Measurements from ENCODE around the gene SMYD3.
"Not testable (repeated sequence)": the region's sequence is repeated elsewhere in the genome, so short reads cannot be mapped to it uniquely, and the experiment has no call there.

Gene SMYD3

DNA sequence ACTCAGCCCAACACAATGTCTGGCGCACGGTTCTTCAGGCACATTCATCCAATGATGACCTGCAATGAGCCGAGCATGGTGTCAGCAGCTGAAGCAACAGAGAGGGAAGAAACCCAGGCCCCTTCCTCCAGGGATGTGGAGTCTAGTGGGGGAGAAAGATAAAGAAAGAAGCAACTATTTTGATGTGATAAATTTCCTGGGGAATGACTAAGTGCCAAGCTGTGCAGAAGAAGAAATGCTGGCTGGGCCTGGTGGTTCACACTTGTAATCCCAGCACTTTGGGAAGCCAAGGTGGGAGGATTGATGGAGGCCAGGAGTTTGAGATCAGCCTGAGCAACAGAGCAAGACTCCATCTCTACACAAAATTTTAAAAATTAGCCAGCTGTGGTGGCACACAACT lies 790.5 kb downstream of the SMYD3 start:
- H3K4me3 ChIP-seq = no peak overlapping the region
- peak overlapping the region in 1 of 21 experiments; percentile 42 for H3K27ac ChIP-seq

DNA sequence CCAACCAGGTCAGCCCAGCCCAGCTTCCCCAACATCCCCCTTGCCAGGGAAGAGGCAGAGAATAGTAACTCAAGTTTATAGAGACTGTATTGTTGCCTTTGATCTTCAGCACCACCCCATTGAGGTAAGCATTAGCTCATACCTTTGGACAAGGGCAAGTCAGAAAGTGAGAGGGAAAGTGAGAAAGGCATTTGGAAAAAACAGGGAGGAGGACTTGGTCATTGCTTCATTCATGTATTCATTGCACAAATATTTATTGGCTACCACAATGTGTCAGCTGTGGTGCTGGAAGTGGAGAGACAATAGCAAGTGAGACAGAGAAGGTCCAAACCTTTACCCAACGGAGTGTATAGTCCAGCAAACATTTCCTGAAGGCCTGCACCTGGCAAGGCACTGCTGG lies 791.1 kb downstream of the SMYD3 start:
- Histone ChIP-seq H3K27ac (peak overlapping the region in 2 of 21 experiments; percentile 36 to 42), H3K4me3 (no peak overlapping the region)

DNA sequence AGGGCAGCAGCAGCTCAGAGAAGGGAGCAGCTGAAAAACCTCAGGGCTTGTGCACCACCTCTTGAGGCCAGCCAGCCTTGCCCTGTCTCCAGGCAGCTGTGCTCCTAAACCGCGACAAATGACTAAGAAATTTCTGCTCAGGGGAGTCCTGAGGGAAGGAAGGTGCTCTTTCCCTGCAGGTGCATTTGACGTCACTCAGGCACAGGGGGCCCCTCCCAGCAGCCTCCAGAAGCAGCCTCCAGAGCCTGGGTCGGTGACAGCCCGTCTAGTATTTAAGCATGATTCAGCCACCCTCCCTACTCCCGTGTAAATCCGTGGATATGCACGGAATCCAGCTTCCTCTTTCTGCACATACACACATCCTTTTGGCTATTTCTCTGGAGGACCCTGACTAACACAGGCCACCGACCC lies 791.8 kb downstream of the SMYD3 start:
- Histone ChIP-seq H3K27ac (peak overlapping the region in 1 of 21 experiments; percentile 6), H3K4me3 (no peak overlapping the region)

DNA sequence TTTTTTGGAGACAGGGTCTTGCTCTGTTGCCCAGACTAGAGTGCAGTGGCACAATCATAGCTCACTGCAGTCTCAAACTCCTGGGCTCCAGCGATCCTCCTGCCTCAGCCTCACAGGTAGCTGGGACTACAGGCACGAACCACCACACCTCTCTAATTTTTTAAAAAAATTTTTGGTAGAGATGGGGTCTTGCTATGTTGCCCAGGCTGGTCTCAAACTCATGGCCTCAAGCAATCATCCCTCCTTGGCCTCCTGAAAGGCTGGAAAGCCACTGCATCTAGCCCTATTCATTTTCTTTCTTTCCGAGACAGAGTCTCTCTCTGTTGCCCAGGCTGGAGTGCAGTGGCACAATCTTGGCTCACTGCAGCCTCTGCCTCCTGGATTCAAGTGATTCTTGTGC lies 793.1 kb downstream of the SMYD3 start:
- not testable (repeated sequence) for H3K4me3 ChIP-seq, H3K27ac ChIP-seq

DNA sequence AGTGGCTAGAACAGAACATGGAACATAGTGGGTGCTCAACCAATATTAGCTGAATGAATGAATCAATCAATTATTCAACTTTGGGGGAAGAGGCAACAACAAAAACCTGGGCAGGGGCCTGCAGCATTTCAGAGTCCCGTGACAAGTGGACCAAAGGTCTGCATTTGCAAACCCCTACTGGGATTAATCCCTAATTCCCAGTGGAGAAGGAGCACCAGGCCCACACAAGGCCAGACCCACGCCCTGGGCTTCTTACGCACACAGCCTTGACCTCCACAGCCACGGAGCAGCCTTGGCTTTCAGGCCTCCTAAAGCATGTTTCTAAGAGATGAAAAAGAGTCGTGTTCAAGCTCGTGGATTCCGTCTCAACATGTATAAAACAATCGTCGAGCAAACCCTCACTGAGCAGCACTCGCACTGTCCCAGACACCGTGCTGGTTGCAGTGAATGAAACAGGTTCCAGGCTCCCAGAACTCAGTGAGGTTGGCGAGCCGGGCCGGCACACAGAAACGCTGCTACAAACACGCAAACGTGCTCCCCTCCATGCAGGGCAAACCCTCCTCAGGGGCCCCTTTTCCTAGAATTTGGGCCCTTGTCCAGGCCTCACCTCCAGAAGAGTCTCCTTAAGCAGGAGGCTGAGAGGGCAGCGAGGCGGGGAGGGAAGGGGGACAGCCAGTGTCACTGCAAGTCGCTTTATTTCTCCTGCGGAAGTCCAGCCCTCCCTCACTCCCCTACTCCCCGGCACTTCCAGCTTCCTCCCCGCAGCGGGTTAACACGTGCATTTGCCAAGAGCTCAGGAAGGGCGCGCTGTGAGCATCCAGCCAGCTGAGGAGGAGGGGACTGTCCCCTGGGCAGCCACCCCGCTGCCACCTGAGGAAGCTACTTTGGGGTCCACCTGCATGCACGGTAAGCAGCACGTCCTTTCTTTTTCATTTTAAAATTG lies 795.8 kb downstream of the SMYD3 start:
- no peak overlapping the region for H3K4me3 ChIP-seq
- H3K27ac ChIP-seq = no peak overlapping the region

DNA sequence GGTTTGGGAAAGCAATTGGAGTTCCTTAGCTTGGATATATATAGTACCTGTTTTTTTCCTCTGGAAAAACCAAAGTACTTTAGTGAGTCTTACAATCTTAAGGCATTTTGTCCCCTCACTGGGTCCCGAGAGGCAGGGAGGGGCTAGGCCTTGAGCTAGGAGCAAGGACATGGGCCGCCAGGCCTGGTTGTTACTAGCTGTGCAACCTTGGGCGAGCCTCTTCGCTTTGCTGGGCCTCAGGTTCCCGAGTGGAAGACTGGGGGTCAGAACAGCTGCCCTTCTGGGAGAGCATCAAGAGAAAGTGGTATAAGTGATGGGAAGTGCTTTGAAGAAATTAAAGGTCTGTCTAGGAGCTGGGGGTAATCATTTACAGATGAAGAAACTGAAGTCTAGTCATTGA lies 799.1 kb downstream of the SMYD3 start:
- no peak overlapping the region for H3K4me3 ChIP-seq

DNA sequence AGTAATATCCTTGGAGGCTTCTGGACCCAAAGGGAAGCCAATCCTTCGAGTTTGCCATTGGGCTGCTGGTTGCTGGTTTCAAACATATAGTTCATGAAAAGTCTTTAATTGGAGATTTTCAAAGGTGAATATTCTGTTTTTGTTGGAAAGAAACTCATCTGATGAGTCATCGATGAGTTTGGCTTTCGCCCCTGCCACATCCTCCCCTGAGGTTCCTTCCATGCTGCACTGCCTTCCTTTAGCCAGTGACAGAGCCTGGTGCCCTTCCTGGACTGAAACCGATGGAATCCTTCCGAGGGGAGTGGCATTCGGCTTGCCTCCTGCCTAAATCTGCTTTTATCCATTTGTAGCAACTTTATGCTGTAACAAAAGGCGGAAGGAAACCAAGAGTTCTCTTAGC lies 802.3 kb downstream of the SMYD3 start:
- no peak overlapping the region for H3K4me3 ChIP-seq
- H3K27ac ChIP-seq = no peak overlapping the region

More for the DNA sequence above, 799.1 kb downstream of the SMYD3 start:
- H3K27ac ChIP-seq = no peak overlapping the region

DNA sequence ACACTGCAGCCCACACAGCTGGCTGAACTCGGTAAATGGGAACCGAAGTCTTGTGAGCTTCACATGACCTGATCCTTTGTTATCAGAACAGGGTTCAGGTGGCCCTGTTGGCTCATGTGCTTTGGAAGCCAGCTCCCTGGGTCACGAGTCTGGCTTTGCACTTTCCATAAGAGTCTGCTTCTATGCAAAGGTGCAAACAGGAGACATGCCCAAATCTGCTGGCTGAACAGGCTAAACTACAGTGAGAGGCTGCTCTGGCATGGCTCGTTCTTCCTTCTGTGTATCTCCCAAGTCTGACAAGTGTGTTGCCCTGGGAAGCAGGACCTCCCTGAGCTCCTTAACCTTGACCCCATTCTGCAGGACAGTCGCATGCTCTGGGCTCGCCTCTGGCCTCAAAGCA lies 802.7 kb downstream of the SMYD3 start:
- Histone ChIP-seq H3K27ac (no peak overlapping the region), H3K4me3 (no peak overlapping the region)

DNA sequence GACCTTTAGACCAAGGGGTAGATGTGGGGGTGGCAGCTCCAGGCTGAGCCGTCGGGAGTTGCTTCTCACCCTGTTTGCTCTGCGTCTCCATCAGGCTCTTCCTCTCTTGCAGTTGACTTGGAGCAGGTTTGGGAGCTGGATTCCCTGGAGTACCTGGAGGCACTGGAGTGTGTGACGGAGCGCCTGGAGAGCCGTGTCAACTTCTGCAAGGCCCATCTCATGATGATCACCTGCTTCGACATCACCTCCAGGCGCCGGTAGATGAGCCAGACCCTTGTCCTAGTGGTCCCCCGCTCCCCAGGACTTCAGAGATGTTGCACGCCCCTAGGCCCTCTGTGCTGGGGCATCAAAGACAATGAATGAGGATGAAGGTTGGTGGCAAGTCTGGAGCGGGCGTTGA lies 804.7 kb downstream of the SMYD3 start:
- H3K4me3 ChIP-seq = no peak overlapping the region
- H3K27ac ChIP-seq = no peak overlapping the region

DNA sequence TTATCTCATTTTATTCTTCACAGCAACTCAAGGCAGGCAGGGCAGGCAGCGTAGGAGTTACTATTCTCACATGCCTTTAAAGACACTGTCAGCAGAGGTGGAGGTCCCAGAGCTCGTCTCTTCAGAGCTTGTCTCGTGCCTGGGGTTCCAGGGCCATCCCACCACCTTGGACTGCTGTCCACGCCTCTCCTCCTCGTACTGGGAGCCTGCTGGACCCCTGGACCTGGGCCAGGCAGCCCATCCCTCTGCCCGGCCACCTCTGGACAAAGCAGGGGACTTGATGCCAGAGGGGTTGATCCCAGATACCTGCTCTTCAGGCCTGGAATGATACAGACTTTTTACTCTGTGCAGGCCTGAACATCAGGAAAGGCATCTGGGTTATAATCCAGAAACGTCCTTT lies 805.4 kb downstream of the SMYD3 start:
- Histone ChIP-seq H3K27ac (no peak overlapping the region), H3K4me3 (no peak overlapping the region)

DNA sequence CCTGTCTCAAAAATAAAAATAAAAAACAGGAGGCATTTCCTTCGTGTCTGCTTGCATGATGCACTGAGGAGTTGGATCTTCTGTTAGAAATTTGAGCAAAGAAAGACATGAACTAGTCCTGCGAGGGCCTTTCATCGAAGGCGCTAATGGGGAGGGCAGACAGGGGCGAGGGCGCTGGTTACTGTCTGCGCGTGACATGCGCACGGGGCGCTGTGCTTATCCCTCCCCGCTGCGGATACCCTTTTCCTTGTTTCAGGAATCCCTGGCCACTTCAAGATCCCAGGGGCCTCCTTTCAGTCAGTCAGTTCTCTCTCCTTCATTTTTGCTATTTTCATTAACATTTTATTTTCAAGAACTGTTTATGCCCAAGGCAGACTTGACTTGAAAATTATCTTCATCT lies 806.4 kb downstream of the SMYD3 start:
- Histone ChIP-seq H3K4me3 (no peak overlapping the region), H3K27ac (no peak overlapping the region)

Data from skin epidermis (tissue), 12 donors.